22Rv1 (cell line): ENCODE results near the gene RGS6.

ENCODE experiments used
- CTCF ChIP-seq: fragments of 450-650 bp; IDR thresholded peaks from 2 replicates; pipeline ENCODE4 v1.5.1; 2017; ENCODE audit warnings: mild to moderate bottlenecking
- ZFX ChIP-seq: fragments of 450-650 bp; IDR thresholded peaks from 2 replicates; pipeline ENCODE4 v1.6.1; 2017; ENCODE audit warnings: antibody characterized with exemption, borderline replicate concordance

DNA sequence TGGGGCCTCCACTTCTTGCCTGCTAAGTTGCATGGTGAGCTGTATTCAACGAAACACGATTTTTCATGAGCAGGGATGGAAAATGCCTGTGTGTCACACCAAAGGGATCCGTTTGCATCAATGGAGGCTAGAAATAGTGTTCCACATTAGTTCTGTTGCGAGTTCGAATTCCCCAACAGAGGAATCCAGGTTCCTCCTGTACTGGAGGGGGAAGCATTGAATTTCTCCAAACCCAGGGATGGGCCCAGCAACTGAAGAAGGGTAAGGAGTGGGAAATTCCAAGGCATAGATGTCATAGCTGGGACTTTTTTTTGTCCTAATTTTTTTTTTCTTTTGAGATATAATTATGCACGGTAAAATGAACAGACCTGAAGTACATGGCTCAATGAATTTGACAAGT, 625.4 kb downstream of the RGS6 start:
- no peak for TF ChIP-seq CTCF
- no peak for TF ChIP-seq ZFX
